SU-DHL-6 (cell line): ENCODE measurements around the gene CAPZA1.

Experiments used
- EZH2phosphoT487 ChIP-seq: fragments of 200-600 bp; sonication (generic), shearing (Covaris generic); conservative IDR thresholded peaks from 2 replicates; pipeline ENCODE4 v1.6.1; 2018; ENCODE audit warnings: mild to moderate bottlenecking, antibody characterized with exemption, low read length, moderate library complexity, mixed read lengths
- TF ChIP-seq, protein P1 (sequence below): fragments of 200-600 bp; sonication (generic); IDR thresholded peaks from one replicate; pipeline ENCODE4 v1.5.1; 2017; ENCODE audit warnings: antibody characterized with exemption, mild to moderate bottlenecking, low read length, moderate library complexity; ENCODE audit not compliant: insufficient read depth, poor library complexity, severe bottlenecking

DNA sequence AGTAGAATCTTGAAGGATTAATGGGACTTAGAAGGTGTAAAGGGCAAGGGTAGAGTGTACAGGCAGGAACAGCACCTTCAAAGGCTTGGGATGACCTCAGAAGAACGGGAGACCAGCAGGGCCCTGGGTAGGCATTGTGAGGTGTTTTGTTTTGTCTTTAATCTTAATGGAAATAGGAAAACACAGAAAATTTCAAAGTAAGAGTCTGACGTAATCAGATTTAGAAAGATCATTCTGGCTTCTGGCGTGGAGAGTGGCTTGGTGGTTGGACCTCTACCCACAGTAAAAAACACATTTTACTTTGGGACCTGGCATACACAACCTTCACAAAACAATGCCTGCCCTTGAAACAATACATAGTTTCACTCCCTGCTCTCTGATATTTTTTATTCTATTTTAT, 59.0 kb downstream of the CAPZA1 start:
- TF ChIP-seq, protein P1, sequence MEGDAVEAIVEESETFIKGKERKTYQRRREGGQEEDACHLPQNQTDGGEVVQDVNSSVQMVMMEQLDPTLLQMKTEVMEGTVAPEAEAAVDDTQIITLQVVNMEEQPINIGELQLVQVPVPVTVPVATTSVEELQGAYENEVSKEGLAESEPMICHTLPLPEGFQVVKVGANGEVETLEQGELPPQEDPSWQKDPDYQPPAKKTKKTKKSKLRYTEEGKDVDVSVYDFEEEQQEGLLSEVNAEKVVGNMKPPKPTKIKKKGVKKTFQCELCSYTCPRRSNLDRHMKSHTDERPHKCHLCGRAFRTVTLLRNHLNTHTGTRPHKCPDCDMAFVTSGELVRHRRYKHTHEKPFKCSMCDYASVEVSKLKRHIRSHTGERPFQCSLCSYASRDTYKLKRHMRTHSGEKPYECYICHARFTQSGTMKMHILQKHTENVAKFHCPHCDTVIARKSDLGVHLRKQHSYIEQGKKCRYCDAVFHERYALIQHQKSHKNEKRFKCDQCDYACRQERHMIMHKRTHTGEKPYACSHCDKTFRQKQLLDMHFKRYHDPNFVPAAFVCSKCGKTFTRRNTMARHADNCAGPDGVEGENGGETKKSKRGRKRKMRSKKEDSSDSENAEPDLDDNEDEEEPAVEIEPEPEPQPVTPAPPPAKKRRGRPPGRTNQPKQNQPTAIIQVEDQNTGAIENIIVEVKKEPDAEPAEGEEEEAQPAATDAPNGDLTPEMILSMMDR, result no peak
- no peak for TF ChIP-seq EZH2phosphoT487
